A549 treated with Hydrocortisone at 1 μM for 4 hours (cell line): Measurements from ENCODE around the gene GOLGA6L10. TPM values are rescaled to one million over a fixed set of nuclear protein-coding genes. Genes with fewer than 3 reads are reported as not detected.

Experiments
- total RNA-seq: library from RNA; stranded (reverse); fragments of 200-300 nt; extraction: Qiagen RNA extraction; gene quantifications from 5 replicates; pipeline ENCODE4 v1.2.3, GENCODE V29; 2022

GOLGA6L10 gene
- 0.37 to 0.71 TPM (median 0.44 TPM) in 5 replicates for total RNA-seq

GRCh38 chr15:82349375-82349774, at the start of gene GOLGA6L10:
GOLGA6L10 (minus strand) TSS chr15:82349475; CDS start chr15:82349375, 100 bp downstream.

Other genes starting within 250 kb of the GOLGA6L10 start
- 20.0 to 27.8 TPM (median 23.6 TPM) in 5 replicates for gene EFL1, start 86.7 kb downstream of the GOLGA6L10 start, total RNA-seq
- gene SAXO2, start 86.7 kb downstream of the GOLGA6L10 start, total RNA-seq: 1.8 to 2.4 TPM (median 2.1 TPM) in 5 replicates
- gene GOLGA6L9, start 80.3 kb upstream of the GOLGA6L10 start, total RNA-seq: 1.5 to 2.6 TPM (median 2.3 TPM) in 5 replicates
- gene RPS17, start 191.0 kb upstream of the GOLGA6L10 start, total RNA-seq: 3,727 to 4,285 TPM (median 3,978 TPM) in 5 replicates